ENCODE data around the gene VWF.
"Not testable (repeated sequence)": the region's sequence is repeated elsewhere in the genome, so short reads cannot be mapped to it uniquely, and the experiment has no call there.

VWF gene

GRCh38 chr12:6102021-6102420, 22.4 kb downstream of the VWF start:
- DNase-seq = not testable (repeated sequence)

GRCh38 chr12:6099316-6099715, 25.2 kb downstream of the VWF start:
- no peak for DNase-seq

GRCh38 chr12:6097411-6097810, 27.1 kb downstream of the VWF start:
- DNase-seq = no peak

DNA sequence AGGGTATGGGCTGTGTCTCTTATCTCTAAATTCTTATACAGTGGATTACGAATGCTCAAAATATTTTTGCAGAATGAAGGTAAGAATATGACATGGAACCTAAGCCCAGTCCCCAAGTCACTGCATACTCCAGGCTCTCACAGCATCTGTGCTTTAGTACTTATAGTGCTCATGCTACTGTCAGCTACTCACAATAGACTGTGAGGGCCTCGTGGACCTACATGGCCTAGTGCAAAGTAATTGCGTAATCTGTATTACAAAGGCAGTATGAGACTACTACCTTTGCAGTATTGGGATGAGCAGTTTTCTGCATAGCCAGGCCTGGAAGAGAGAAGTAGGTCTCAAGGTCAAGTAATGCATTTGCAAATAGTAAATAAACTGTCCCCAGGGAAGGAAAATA, 27.9 kb downstream of the VWF start:
- no peak for DNase-seq

DNA sequence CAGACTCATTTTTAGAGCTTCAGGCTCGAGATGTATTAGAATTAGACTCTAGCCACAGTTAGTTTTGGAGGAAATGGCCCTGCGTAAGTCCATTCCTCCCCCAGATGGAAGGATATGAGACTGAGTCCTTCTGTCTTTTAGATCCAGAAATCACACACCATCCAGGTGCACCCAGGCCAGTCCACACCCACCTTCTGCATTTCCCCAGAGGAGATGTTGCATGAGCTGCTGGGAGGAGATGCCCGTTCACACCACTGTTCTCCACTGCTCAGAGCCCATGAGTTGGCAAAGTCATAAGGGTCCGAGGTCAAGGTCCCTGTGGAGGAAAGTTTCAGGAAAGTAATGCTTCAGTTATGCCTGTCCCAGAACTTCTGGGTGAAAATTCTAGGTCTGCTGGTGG, 29.2 kb downstream of the VWF start:
- DNase-seq = no peak

GRCh38 chr12:6093764-6094163, 30.7 kb downstream of the VWF start:
- DNase-seq = no peak

DNA sequence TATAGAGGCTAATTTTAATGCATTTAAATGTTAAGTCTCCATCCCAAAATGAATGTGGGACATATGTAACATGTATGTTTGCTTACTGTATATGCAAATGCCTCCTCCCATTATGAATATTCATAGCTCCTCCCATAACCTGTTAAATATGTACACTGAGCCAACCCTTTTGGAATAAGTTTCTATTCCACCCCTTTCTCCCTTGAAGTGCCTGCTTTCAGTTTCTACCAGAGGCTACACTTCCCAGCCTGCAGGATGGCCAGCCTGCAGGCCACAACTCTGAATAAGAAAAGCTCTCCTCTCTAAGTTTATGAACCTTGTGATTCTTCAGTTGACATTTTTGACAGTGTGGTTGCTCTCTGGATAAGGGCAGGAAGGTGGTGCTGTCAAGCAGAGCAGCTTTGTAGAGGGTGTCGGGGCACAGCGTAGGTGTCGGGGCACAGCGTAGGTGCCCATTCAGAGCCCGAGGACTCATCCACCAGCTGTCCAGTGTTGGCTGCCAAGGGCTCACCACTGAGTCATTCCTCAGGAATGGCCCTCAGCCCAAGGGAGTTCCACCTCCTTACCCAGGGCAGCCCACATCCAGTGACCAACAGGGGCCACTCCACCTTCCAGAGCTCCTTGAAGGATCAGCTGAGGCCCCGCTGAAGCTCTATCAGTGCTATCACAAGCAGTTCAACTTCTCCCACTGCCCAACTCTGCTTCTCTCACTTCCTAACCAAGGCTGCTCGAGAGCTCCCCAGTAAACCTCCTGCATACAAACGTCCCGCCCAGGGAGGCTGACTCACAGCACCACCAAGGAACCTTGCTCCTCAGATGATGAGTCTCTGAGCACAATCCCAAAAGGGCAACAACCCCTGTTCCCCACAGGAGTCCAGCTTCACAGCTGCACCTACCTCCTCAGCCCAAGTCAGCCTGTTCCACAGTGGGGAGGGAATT, 31.4 kb downstream of the VWF start:
- no peak for DNase-seq

DNA sequence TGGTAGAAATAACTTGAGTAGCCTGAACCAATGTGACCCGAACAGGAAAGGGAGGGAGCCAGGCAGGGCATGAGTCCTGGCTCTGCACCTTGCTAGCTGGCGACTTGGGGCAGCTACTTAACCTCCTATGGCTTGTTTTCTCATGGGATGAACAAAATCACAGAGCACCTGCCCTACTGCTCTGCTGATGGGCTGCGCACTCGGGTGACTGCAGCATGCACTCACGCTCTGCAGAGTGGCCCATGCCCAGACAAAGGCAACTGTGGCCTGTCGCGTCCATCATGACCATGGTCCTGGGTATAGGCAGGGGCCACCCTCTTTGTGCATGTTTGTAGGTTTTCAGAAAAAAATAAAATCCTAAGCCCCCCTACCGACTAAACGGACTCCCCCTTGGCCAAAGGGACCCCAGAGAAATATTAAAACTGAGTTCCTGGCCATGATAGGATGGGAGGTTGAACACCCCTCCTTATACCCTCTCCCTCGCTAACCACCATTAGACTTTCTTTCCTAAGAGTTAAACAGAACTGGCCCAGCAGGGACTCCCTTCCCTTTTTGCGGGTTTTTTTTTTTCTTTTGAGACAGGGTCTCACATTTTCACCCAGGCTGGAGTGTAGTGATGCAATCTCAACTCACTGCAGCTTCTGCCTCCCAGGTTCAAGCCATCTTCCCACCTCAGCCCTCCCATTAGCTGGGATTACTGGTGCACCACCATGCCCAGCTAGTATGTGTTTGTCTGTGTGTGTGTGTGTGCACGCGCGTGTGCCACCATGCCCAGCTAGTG, 32.5 kb downstream of the VWF start:
- no peak for DNase-seq

- DNase-seq = no peak
These were observed 33.7 kb downstream of the VWF start for GRCh38 chr12:6090803-6091202.

DNA sequence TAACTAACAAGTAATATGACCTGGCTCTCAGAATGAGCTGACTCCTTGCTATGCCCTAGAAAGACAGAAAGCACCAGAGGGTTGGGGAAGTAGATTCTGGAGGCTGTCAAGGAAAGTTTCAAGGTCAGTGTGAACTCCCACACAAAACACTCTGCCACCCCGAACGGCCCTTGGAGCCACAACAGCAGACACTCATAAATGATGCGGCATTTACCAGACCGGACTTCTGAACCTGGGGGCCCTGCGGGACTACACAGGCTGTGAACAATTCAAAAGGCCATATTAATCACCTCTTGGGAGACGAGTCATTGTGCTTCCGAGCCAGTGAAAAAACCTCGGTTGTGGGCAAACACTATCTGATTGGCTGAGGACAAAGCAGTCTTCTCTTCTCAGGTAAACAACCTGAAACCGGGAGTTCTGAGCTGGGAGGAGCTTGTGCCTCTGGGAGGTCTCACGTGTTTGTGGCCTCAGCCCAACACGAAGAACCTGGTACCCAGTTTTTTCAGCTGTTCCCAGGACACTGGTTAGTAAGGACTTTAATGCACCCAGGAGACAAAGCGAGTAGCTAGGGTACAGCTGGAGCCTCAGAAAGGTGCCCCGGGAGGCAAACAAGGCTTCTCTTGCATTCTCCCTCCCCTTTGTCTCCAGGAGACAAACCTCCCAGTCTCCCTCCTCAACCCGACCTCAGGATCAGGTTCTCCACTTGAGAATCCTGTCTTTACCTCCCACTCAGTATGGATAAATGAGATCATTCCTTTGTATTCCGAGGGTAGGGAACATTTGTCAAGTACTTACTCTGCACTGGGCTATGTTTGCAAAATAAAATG, 35.3 kb downstream of the VWF start:
- no peak for DNase-seq

DNA sequence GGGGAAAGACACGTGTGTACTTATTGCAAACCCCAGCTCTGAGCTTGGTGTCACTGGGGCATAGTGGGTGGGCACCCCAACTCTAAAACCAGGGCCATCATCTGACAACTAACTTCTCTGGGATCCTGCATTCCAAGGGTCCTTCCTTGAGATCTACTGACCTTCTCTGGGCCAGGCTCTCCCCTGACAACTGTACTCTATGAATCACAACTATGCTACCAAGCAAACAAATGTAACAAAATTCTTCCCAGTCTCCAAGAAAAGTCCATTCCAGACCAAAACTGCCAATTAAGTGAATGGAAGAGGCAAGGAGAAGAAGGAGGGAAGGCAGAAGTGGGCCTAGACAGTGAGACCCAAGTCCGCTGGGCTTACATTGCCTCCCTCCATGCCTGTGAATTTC, 38.2 kb downstream of the VWF start:
- DNase-seq = no peak

- DNase-seq = no peak
These were observed 38.6 kb downstream of the VWF start for GRCh38 chr12:6085841-6086240.

- no peak for DNase-seq
These were observed 39.5 kb downstream of the VWF start for GRCh38 chr12:6084969-6085450.

- DNase-seq = no peak
These were observed 40.1 kb downstream of the VWF start for GRCh38 chr12:6084261-6084968.

GRCh38 chr12:6083601-6084000, 40.9 kb downstream of the VWF start:
- no peak for DNase-seq

DNA sequence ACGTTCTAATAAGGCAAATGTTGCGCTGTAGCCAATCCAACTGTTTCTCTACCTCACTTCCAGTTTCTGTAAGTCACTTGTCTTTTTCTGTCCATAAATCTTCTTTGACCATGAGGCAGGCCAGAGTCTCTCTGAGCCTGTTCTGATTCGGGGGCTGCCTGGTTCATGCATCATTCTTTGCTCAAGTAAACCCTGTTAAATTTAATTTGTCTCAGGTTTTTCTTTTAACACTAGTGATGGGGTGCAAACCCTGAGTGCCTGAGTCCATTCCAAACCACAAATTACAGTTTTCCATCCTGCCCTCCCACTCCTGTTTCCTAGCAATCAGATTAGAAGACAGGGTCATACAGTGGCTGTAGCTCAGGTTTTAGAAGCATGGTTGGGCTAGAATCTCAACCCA, 41.9 kb downstream of the VWF start:
- DNase-seq = no peak

GRCh38 chr12:6080149-6081045, 44.1 kb downstream of the VWF start:
- DNase-seq = no peak

DNA sequence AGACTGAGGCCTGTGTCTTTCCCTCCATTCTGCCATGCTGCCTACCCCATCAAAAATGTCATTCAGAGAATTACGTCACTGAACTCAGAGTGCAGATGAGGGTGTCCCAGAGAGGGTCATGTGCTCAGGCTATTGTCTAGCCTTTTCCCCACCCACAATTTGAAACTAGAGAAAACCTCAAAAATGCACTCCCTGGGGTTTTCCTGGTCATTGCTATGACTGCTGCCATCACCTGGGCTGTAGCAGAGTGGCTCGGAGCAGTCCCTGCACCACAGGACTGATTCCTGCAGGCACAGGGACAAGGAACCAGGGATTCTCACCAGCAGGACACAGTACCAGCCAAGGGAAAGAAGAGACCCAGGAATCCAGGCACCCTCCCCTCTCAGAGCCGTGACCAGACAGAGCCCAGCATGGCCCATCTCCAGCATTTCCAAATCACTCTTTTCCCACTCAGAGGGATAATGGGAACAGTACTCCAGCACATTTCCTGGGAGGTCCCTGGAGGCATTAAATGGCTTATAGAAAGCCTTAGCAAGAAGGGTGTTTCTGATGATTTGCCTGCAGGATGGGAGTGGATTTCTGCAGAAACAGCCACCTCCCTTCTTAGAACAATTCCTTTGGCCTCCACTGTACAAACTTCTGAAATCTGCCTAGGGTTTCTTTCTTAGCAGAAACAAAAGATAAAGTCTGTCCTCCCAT, 45.9 kb downstream of the VWF start:
- no peak for DNase-seq

DNA sequence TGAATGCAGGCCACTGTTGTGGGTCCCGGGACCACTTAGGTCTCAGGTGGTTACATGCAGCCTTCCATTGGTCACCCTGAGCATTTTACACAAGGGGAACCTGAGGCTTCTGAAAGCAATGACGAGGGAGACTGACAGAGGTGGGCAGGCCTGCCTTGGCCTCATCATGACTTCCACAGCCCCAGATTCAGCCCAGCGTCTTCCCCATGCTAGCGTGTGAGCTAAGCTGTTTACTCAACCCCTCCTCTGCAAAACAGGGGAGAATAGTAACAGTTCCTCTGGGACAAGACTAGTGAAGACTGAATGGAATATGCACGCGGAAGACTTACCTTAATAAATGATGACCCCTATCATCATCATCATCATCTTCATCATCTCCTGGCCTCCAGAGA, 46.8 kb downstream of the VWF start:
- no peak for DNase-seq
